AML-193 (cell line): ENCODE results near the gene LIPK.
"Not testable (repeated sequence)": the region's sequence is repeated elsewhere in the genome, so short reads cannot be mapped to it uniquely, and the experiment has no call there.

Experiments
- DNase-seq, 2 experiments: peaks; one replicate each; lab custom pipeline; 2025; lab: John Stamatoyannopoulos, UW

LIPK gene

DNA sequence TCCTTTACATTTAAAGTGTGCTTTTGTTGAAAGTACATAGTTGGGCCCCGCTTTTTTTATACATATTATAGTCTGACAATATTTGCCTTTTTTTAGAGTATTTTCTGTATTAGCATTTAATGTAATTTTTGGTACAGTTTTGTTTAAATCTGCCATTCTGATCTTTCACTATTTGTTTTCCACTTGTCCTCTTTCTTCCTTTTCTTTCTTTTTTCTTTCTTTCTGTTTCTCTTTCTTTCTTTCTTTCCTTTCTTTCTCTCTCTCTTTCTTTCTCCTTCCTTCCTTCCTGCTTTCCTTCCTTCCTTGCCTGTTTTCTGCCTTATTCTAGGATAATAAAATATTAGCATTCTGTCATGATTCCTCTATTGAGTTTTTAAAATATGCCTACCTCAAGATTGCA is 9.5 kb downstream of the LIPK start:
- no peak for DNase-seq

DNA sequence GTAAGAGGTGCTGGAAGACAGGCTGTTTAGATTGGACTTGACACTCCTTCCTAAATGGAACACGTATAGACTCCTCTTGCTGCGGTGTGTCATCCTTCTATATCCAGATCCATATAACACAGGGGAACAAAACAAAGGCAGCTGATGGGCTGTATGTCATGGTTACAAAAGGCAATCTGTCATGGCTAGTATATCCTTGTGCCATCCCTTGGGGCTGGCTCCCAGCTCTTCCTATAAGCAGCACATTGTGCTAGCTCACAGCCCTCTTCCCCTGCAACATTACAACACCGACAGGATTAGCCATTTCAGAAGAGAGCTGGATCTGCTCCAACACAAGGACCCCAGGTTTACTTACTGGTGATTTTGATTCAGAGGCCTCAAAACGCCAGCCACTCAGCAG is 15.3 kb downstream of the LIPK start:
- no peak for DNase-seq

DNA sequence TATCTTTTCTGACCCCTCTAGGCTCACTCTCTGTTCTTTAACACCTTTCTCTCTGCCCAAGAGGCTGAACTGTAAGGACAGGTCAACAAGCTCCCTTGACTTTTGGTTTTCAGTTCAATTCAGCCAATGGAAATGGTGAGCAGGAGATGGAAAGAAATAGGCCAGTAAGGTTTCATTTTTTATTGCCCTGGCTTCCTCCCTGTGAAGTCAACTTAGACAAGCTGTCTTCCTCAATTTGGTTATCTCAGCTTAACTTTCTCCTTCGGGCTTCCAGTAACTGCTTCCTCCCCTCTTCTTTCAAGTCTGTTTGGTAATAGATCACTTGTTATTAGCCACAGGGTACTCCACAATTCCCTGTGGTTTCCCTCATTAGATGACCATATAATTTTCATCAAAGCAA is 19.7 kb downstream of the LIPK start:
- peak; percentile 20 to 34 for DNase-seq

DNA sequence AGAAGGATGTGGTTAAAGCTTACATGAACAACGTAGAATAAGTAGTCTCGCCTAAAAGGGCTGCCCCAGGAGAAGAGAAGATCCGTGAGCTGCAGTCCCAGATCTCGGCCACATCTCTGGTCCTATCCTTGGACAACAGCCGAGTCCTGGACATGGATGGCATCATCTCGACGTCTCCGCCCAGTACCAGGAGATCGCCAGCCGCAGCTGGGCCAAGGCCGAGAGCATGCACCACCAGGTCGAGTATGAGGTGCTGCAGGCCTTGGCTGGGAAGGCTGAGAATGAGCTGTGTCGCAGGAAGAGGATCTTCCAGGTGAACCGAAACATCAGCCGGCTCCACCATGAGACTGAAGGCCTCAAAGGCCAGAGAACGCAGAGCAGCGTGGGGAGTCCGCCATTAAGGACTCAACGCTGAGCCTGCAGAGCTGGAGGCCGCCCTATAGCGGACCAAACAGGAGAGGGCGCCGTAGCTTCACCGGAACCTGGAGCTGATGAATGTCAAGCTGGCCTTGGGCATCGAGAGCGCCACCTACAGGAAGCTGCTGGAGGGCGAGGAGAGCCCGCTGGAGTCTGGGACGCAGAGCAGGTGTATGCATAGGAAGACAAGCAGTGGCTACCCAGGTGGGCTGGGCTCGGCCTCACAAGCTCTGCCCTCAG is 22.2 kb downstream of the LIPK start:
- DNase-seq: peak; percentile 55 to 77

DNA sequence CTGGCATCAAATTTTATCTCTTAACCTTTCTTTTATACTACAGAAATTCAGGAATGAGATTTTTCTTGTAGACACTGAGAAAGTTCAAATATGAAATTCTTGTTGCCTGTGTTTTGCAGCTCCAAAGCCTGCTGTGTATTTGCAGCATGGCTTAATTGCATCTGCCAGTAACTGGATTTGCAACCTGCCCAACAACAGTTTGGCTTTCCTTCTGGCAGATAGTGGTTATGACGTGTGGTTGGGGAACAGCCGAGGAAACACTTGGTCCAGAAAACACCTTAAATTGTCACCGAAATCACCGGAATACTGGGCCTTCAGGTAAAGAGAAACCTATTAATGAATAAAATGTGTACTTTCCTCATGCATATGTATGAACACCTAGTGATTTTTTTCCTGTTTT is 24.8 kb downstream of the LIPK start:
- DNase-seq: no peak

DNA sequence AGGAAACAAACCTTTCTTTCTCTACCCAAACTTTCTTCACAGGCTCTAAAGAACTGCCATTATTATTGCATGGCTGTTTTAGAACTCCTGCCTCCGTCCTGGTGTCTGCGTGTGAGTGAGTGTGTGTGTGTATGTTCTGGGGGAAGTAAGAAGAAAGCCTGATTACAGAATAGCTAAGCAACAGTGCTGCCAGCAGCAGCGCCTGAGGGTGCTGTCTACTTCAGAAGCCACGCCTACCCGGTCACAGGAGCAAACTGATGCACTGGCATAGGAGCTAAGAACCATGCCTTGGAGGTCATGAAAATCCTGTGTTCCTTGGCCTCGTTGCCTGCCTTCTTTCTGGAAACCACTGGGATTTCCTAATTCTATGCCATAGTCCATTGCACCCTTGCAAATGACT is 25.2 kb downstream of the LIPK start:
- DNase-seq: no peak

DNA sequence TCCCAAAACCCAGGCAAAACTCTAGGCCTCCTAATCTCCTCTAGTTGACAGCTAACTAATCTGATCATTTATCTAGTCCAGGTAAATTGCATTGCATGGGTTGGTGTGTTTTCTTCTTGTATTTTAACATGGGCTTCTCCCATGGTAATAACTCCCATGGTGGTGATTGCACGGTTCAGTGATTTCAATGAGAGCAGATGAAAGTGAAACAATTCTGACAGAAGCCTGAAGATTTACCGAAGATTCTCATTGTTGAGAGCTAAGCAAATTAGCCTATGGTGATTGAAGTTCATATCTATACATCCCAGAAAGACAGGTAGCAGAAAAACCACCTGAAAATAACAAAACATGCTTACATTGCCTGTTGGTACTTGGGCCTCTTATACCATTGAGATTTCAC is 27.2 kb downstream of the LIPK start:
- DNase-seq: no peak

DNA sequence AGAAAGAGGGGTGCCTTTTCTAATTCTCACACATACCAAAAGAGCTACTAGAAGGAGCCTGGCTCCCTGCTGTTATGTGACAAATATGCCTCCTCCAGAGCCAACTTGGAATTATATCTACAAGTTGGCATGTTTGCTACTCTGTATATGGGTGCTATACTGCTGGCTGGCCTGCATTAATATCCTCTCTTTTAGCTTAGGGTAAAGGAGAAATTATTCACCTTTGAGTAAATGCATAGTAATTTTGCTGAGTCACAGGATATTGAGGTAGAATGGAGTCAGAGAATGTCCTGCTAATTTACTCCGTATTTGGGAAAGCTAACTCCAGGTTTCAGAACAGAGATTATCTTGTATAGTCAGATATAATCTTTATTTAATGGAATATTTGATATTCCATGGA is 29.6 kb downstream of the LIPK start:
- no peak for DNase-seq

DNA sequence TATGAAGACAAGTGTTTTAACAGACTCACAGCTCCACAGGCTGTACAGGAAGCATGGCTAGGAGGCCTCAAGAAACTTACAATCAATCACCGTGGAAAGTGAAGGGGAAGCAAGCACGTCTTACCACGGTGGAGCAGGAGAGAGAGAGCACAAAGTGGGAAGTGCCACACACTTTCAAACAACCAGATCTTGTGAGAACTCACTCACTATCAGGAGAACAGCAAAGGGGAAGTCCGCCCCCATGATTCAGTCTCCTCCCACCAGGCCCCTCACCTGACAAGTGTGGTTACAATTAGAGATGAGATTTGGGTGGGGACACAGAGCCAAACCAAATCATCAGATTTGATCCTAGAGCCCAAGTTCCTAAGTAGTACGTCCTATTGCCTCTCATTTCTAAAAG is 35.9 kb downstream of the LIPK start:
- DNase-seq: not testable (repeated sequence)

DNA sequence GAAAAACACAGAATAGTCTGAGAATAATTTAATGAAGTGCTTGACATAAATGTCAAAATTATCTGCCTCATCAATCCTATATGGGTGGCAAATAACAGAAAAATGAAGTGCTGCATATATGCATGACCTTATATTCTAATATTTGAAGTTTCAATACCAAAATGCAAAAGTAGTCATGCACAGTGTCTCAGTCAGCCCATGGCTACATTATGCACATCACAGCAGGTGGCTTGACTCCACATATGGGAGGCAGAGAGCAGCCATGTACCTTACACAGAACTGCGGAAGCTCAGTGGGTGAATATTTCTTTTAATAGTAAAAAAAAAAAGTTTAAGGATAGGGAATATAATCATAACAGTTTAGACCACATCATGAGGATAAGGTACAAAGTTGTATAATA is 36.4 kb downstream of the LIPK start:
- DNase-seq: no peak

DNA sequence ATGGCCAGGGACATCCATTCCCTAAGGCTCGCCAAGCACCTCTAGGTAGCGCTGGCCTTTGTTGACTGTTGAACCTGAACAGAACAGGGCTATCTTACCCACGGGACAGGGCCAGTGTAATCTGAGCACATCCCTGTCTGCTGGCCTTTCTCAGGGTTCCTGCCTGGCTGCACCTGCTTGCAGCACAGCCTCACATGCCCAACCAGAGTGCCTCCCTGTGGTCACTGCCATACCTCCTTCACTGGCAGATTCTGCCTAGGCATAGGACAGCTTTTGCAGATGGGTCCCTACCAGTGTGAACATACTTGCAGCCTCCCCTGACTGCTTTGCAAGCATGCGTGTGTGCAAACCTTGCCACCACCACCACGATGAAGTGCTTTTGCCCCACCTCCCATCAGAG is 38.0 kb downstream of the LIPK start:
- DNase-seq: no peak

DNA sequence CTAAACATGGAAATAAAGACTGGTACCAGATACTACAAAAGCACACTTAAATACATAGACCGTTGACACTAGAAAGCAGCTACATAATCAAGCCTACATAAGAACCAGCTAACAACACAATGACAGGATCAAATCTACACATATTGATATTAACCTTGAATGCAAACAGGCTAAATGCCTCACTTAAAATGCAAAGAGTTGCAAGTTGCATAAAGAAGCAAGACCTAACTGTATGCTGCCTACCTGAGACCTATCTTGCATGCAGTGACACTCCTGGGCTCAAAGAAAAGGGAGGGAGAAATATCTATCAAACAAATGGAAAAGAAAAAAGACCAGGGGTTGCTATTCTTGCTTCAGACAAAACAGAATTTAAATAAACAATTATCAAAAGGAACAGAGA is 39.6 kb downstream of the LIPK start:
- DNase-seq: no peak

DNA sequence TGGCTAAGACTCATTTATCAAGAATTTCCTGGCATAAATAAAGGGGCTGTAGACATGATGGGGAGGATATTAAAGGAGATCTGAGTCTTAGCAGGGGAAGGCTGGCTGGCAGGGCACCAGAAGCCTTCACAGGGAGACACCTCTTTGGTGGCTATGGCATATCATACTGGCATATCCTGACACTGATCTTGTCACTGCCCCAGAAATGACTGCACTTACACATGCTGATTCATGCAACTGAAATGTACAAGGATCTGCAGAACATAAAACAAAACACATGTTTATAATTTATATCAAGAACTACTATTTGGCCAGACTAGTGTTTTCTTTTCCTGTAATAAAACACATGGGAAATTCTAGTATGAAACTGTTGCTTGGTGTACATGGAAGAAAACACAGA is 48.2 kb downstream of the LIPK start:
- DNase-seq: no peak

DNA sequence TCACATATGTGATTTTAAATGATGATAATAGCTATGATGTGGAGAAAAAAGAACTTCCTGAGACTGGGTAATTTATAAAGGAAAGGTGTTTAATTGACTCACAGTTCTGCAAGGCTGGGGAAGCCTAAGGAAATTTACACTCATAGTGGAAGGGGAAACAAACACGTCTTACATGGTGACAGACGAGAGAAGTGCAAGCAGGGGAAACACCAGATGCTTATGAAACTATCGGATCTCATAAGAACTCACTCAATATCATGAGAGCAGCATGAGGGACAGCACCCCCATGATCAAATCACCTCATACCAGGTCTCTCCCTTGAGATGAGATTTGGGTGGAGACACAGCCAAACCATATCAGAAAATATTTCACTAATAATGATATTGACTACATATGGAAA is 49.7 kb downstream of the LIPK start:
- no peak for DNase-seq

DNA sequence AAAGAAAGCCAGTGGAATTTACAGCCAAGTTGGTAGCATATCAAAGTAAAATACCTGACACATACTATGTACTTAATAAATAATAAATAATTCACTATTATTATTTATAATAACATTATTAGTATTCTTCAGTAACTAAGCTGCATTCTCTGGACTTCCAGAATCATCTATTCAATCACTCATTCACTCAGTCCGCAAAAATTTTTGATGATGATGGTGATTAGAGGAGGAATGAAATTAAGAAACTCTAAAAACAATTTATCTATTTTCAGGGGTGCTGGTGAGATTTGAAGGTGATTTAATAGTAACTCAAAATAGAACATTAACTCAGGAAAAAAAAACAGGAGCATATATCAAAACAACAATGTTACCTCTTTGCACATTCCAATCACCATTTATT is 50.6 kb downstream of the LIPK start:
- DNase-seq: no peak

DNA sequence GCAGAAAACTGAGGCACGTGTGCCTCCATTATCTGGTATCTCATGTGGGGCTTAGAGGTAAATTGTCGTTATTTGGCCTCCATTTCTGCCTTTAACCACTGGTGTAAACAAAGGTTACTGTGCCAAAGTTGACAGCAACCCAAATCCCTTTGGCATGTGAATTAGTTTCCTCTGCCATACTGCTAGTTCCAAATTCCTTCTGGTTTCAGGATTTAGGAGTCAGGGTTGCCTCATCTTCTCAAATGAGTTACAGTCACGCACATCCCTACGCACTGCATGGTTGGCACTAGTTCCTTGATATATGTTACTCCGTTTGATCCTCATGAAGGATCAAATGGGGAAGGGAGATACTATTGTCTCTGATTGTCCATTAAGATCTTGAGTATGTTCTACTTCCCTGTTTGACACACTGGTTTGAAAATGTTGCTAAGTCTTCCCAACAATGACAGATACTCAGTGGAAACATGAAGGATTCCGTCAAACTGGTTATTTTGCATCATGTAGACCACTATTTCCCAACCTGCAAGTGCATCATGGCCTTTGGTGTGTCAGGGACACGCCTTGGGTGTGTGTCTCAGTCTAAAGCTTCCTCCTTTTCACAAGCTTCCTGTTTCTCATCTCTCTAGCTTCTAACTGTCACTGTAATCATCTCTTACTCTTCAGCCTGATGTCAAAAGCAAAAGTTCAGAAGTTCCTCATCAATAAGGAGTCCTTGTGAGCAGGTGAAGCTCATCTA is 53.5 kb downstream of the LIPK start, which contains the start of gene LIPN:
Gene LIPN (plus strand): TSS at position 655 of the 736 bp plus-strand sequence. CDS start 1,386 bp downstream, outside the sequence.
- DNase-seq: peak; percentile 84 to 90

DNA sequence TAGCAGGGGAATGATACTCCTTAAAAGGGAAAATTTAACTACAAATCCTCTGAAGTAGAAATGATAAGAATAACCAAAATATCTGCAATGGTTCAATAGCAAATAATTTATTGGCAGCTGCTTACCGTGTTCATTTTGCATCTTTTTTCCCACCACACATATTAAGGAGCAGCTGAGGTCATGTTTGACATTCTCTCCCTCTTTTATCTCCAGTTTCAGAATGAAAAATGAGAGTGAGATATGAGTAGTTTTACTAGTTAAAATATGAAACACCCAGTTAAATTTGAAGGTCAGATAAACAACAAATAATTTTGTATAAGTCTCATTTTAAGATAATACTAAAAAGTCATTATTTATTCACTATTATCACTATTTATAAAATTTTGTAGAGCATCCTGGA is 56.9 kb downstream of the LIPK start:
- no peak for DNase-seq

DNA sequence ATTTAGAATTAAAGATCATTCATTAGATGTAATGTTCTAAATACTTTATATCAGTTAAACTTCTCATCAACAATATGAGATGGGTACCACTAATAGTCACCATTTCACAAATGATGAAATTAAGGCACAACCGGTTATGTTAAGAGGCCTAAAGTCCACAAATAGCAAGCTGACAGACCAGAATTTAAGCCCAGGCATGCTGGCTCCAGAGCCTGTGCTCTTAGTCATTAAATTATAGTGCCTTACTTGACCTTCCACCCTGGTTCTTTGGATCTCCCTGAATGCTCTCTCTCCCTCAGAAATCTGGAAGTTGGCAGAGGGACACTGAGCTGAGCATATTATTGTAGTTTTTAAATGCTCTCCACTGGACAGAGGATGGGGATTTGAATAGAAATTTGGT is 57.4 kb downstream of the LIPK start:
- no peak for DNase-seq

DNA sequence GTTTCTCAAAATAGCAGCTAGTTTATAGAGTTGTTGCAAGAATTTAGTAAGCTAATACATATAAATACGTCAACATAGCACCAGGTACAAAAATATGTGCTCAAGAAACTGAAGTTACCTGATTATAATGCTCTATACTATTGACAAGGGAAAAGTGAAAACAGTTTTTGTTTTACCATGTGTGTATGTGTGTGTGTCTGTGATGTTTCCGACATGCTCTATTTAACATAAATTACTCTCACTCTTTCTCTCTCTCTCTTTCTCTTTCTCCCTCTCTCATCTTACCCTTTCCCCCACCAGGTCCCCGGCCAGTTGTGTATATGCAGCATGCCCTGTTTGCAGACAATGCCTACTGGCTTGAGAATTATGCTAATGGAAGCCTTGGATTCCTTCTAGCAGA is 58.1 kb downstream of the LIPK start:
- no peak for DNase-seq

DNA sequence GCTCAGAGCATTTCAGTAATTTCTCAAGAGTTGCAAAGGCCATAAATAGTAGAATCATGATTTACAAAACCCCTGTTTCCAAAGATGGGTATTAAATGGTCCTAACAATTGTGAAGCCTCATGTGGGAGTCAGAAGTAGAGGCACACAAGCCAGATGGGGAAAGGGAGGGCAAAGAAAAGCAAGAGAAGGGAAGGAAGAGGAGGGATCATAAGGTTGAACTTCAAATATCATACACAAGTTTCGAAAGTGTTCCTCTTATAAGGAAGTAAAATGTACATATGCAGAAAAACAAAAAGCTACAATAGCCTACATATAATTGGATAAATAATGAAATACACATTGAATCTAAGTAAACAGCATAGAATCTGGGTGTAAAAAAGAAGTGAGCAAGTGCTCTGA is 59.8 kb downstream of the LIPK start:
- peak; percentile 31 to 48 for DNase-seq

DNA sequence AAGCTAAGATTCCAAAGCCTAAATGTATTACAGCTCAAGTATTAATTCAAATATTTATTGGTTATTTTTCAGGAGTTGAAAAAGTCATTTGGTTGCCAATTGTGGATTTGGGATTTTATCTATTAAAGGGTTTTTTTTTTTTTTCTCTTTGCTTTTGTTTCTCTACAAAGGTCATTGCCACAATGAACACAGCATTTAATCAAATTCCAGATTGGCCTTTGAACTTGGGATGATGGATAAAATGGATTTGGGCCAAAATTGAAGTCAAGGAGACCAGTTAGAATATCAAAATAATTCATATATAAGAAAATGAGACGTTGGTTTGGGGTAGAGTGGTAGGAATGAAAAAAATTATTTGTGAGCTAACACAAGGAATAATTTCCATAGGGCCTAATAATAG is 63.3 kb downstream of the LIPK start:
- no peak for DNase-seq

DNA sequence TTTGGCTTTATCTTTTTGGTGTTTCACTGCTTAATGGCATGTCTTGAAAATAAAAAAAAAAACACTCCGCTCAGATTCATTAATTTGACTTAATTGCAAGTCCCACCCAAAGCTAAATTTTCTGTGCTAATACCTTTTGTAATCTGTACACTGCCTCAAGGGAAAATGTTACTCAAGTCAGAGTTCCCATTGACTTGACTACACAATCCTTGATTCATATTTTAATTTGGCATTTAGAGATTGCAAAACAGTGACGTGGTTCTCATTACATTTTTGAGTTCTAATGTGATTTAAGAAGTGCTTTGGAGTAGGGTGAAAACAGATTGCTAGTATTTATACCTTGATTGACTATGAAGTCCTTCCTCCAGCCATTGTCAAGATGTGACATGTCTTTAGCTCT is 75.2 kb downstream of the LIPK start:
- DNase-seq: no peak

DNA sequence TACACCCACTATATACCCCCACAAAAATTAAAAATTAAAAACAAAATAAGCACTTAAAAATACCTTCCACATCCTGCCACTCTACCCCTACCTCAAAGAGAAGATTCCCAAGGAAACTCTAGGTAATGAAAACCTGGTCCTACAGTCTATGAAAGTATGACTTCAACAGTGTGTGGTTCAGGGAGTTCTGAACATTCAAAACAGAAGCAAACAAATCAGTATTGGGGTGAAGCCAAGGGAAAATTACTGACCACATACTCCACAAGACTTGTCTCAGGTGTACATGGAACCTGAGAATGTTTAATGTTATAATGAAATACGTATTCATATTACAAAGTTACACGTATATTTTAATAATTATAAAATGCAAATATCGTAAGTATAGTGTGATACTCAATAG is 76.2 kb downstream of the LIPK start:
- no peak for DNase-seq

DNA sequence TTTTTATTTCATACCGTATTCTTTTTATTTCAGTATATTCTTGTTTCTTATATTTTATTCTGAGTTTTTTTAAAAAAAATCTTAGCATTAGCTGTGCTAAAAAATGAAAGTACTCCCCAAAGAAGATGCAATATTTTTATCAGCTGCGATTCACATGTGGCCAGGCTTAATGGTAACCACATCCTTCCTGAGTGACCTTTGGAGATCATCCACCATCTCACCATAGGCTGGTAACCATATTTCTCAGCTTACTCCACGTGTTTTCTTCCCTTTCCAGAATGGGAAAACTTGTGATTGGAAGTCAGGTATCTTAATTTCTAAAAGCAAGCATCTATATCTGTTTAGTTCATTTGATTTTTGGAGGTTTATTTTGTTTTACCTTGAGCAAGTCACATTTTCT is 77.7 kb downstream of the LIPK start:
- no peak for DNase-seq
